Esophagus squamous epithelium (tissue), 4 donors: ENCODE measurements around the gene DOK5.

Experiments used
- POLR2A ChIP-seq, 4 donors: fragments of 450-650 bp; IDR thresholded peaks; one replicate each; pipeline ENCODE4 v1.6.1; 2017; ENCODE audit warnings: antibody characterized with exemption in 4 of 4, mild to moderate bottlenecking in 4 of 4, moderate library complexity in 3 of 4
- TF ChIP-seq, protein P1 (sequence below), 6 experiments: fragments of 450-650 bp in 4 of 6; fragments of 200-600 bp in 2 of 6; sonication (generic) in 2 of 6; IDR thresholded peaks; one replicate each; pipeline ENCODE4 v1.5.1; 2016 to 2019; ENCODE audit warnings: antibody characterized with exemption in 6 of 6, mild to moderate bottlenecking in 4 of 6, moderate library complexity in 4 of 6

- TF ChIP-seq POLR2A (IDR thresholded peaks at IDR 0.05) = no peak
- TF ChIP-seq, protein P1, sequence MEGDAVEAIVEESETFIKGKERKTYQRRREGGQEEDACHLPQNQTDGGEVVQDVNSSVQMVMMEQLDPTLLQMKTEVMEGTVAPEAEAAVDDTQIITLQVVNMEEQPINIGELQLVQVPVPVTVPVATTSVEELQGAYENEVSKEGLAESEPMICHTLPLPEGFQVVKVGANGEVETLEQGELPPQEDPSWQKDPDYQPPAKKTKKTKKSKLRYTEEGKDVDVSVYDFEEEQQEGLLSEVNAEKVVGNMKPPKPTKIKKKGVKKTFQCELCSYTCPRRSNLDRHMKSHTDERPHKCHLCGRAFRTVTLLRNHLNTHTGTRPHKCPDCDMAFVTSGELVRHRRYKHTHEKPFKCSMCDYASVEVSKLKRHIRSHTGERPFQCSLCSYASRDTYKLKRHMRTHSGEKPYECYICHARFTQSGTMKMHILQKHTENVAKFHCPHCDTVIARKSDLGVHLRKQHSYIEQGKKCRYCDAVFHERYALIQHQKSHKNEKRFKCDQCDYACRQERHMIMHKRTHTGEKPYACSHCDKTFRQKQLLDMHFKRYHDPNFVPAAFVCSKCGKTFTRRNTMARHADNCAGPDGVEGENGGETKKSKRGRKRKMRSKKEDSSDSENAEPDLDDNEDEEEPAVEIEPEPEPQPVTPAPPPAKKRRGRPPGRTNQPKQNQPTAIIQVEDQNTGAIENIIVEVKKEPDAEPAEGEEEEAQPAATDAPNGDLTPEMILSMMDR (IDR thresholded peaks at IDR 0.05) = no peak
These were observed 161.2 kb downstream of the DOK5 start for GRCh38 chr20:54636575-54636974.
